OCI-LY7 (cell line): ENCODE measurements around the gene BSG. TPM values are rescaled to one million over a fixed set of nuclear protein-coding genes. Genes with fewer than 3 reads are reported as not detected.

Experiments used
- BruUV-seq: library from RNA; stranded (reverse); fragments of 400-500 nt; replicated peaks from 2 replicates; lab custom pipeline; 2021; lab: Mats Ljungman, UMichigan
- CTCF ChIA-PET: fragments of 300-600 bp; sonication (Branson Sonifier 250); formaldehyde crosslinking; loops from one replicate; lab custom pipeline; 2022; ENCODE audit warnings: antibody characterized with exemption; ENCODE audit not compliant: unreplicated experiment; lab: Charles Lee
- POLR2A ChIA-PET: fragments of 300-600 bp; sonication (Branson Sonifier 250); formaldehyde crosslinking; loops from one replicate; lab custom pipeline; 2022; ENCODE audit warnings: antibody characterized with exemption; lab: Charles Lee
- DNase-seq: peaks from one replicate; pipeline ENCODE4 v3.0.0-alpha.2; 2015; ENCODE audit warnings: low spot score
- H2AFZ ChIP-seq: fragments of 200-600 bp; sonication (generic), shearing (Covaris generic); 2 replicates; pipeline ENCODE4 v1.6.1; 2014; ENCODE audit warnings: mild to moderate bottlenecking, antibody characterized with exemption, low read length, moderate library complexity
- H3K27ac ChIP-seq: fragments of 200-600 bp; sonication (generic); 2 replicates; pipeline ENCODE4 v1.5.1; 2014; ENCODE audit warnings: mixed run types, low read depth, mild to moderate bottlenecking, moderate library complexity, low read length, inconsistent platforms; ENCODE audit not compliant: poor library complexity, severe bottlenecking
- H3K36me3 ChIP-seq: fragments of 200-600 bp; sonication (generic); 2 replicates; pipeline ENCODE4 v1.6.1; 2014; ENCODE audit warnings: mild to moderate bottlenecking, antibody characterized with exemption, low read length, moderate library complexity, mixed read lengths; ENCODE audit not compliant: insufficient read depth
- H3K4me1 ChIP-seq: fragments of 200-600 bp; sonication (generic); 2 replicates; pipeline ENCODE4 v1.5.1; 2014; ENCODE audit warnings: mild to moderate bottlenecking, low read length; ENCODE audit not compliant: insufficient read depth, poor library complexity, severe bottlenecking
- H3K4me2 ChIP-seq: fragments of 200-600 bp; sonication (generic); 2 replicates; pipeline ENCODE4 v1.6.1; 2014; ENCODE audit warnings: mild to moderate bottlenecking, low read length
- H3K4me3 ChIP-seq: fragments of 200-600 bp; sonication (generic); 2 replicates; pipeline ENCODE4 v1.5.1; 2014; ENCODE audit warnings: mild to moderate bottlenecking, low read depth, low read length; ENCODE audit not compliant: poor library complexity, severe bottlenecking
- H3K79me2 ChIP-seq: fragments of 200-600 bp; sonication (generic); 2 replicates; pipeline ENCODE4 v1.6.1; 2016; ENCODE audit warnings: low read depth, mild to moderate bottlenecking, low read length, moderate library complexity, mixed read lengths; ENCODE audit not compliant: insufficient read depth
- H3K9me2 ChIP-seq: fragments of 200-600 bp; sonication (generic); 2 replicates; pipeline ENCODE4 v1.6.1; 2016; ENCODE audit warnings: mild to moderate bottlenecking, low read length, mixed read lengths; ENCODE audit not compliant: insufficient read depth
- H3K9me3 ChIP-seq: fragments of 200-600 bp; sonication (generic); 2 replicates; pipeline ENCODE4 v1.6.1; 2014; ENCODE audit warnings: mild to moderate bottlenecking, mixed run types, low read length, mixed read lengths
- H4K20me1 ChIP-seq: fragments of 200-600 bp; sonication (generic); 2 replicates; pipeline ENCODE4 v1.6.1; 2014; ENCODE audit warnings: mild to moderate bottlenecking, antibody characterized with exemption, low read length, moderate library complexity, mixed read lengths; ENCODE audit not compliant: insufficient read depth
- CTCF ChIP-seq: fragments of 200-600 bp; sonication (generic); conservative IDR thresholded peaks from 2 replicates; pipeline ENCODE4 v1.5.1; 2014; ENCODE audit warnings: mild to moderate bottlenecking, antibody characterized with exemption, low read length, moderate library complexity, mixed read lengths
- EZH2phosphoT487 ChIP-seq: fragments of 200-600 bp; sonication (generic); IDR thresholded peaks from 2 replicates; pipeline ENCODE4 v1.6.1; 2018; ENCODE audit warnings: low read depth, borderline replicate concordance, mild to moderate bottlenecking, mixed run types, antibody characterized with exemption, low read length, moderate library complexity, mixed read lengths
- intact Hi-C: fragments of 100-400 bp; cut with micrococcal nuclease; formaldehyde crosslinking; loops from one replicate; pipeline ENCODE4 v1.10.0; 2022; ENCODE audit not compliant: unreplicated experiment
- total RNA-seq, 2 experiments: library from RNA; depleted of rRNA in 1 of 2; stranded (reverse); fragments of >200 nt in 1 of 2; shearing (Covaris generic) in 1 of 2; gene quantifications; 2 replicates each; pipeline ENCODE4 v1.2.3, GENCODE V29; 2014 to 2022

Gene BSG
- total RNA-seq, 2 experiments from 2014 or later = 180 to 197 TPM

GRCh38 chr19:524062-524674 lies 48.2 kb upstream of the BSG start:
- CTCF ChIA-PET = no interaction called here
- no peaks in the 10 kb centered on the region for H3K9me2 ChIP-seq
- no TSS peak for BruUV-seq
- TF ChIP-seq EZH2phosphoT487 (no peak), CTCF (no peak)
- intact Hi-C loops = no loop called here
- no peak for DNase-seq
- no peaks in the 10 kb centered on the region for H3K79me2 ChIP-seq
- no peaks in the 10 kb centered on the region for H3K4me1 ChIP-seq
- H3K36me3 ChIP-seq = no peaks in the 10 kb centered on the region
- no peaks in the 10 kb centered on the region for H4K20me1 ChIP-seq
- no peak overlapping the region for H3K4me2 ChIP-seq
- no peak overlapping the region for H2AFZ ChIP-seq
- no peaks in the 10 kb centered on the region for H3K9me3 ChIP-seq
- no peak overlapping the region for H3K4me3 ChIP-seq
- POLR2A ChIA-PET = no interaction called here
- H3K27ac ChIP-seq = no peak overlapping the region

- DNase-seq = no peak
- ChIA-PET POLR2A (no interaction called here), CTCF (no interaction called here)
- TF ChIP-seq CTCF (no peak), EZH2phosphoT487 (no peak)
- no peak overlapping the region for H2AFZ ChIP-seq
- no TSS peak for BruUV-seq
- no peaks in the 10 kb centered on the region for H4K20me1 ChIP-seq
- H3K4me1 ChIP-seq = no peaks in the 10 kb centered on the region
- H3K4me2 ChIP-seq = no peak overlapping the region
- intact Hi-C loops = no loop called here
- H3K36me3 ChIP-seq = no peaks in the 10 kb centered on the region
- H3K4me3 ChIP-seq = no peak overlapping the region
- H3K79me2 ChIP-seq = no peaks in the 10 kb centered on the region
- H3K9me2 ChIP-seq = no peaks in the 10 kb centered on the region
- no peak overlapping the region for H3K27ac ChIP-seq
- no peaks in the 10 kb centered on the region for H3K9me3 ChIP-seq
Measured at GRCh38 chr19:525029-525428, 47.4 kb upstream of the BSG start.

GRCh38 chr19:525857-526419 lies 46.5 kb upstream of the BSG start:
- no peaks in the 10 kb centered on the region for H3K79me2 ChIP-seq
- BruUV-seq = no TSS peak
- H3K9me2 ChIP-seq = no peaks in the 10 kb centered on the region
- TF ChIP-seq EZH2phosphoT487 = no peak
- TF ChIP-seq CTCF = no peak
- H3K4me1 ChIP-seq = peaks cover 5% of the 10 kb centered on the region
- no peak overlapping the region for H3K4me3 ChIP-seq
- ChIA-PET POLR2A (interaction anchor here (0.6 kb wide), 1 partner anchor 19 kb away, joined by 4 read pairs; no protein-coding TSS in a partner anchor), CTCF (no interaction called here)
- H4K20me1 ChIP-seq = no peaks in the 10 kb centered on the region
- intact Hi-C loops = no loop called here
- H3K36me3 ChIP-seq = no peaks in the 10 kb centered on the region
- DNase-seq = no peak
- H3K4me2 ChIP-seq = no peak overlapping the region
- no peak overlapping the region for H3K27ac ChIP-seq
- no peak overlapping the region for H2AFZ ChIP-seq
- H3K9me3 ChIP-seq = no peaks in the 10 kb centered on the region
